Rectal smooth muscle tissue (tissue), 1 donor: ENCODE data around the gene B2M.
"Not testable (repeated sequence)": the region's sequence is repeated elsewhere in the genome, so short reads cannot be mapped to it uniquely, and the experiment has no call there.

Experiments
- H3K27ac ChIP-seq: one replicate; pipeline ENCODE4 v1.7.0; 2013; ENCODE audit warnings: low read depth, low read length, inconsistent platforms
- H3K27me3 ChIP-seq: one replicate; pipeline ENCODE4 v1.7.0; 2013; ENCODE audit warnings: low read length; ENCODE audit not compliant: control insufficient read depth, insufficient read depth
- H3K36me3 ChIP-seq: one replicate; pipeline ENCODE4 v1.7.0; 2013; ENCODE audit warnings: low read length; ENCODE audit not compliant: control insufficient read depth, insufficient read depth
- H3K4me1 ChIP-seq: one replicate; pipeline ENCODE4 v1.7.0; 2013; ENCODE audit warnings: low read length; ENCODE audit not compliant: control insufficient read depth, insufficient read depth
- H3K4me3 ChIP-seq: one replicate; pipeline ENCODE4 v1.7.0; 2013; ENCODE audit warnings: low read length
- H3K9ac ChIP-seq: one replicate; pipeline ENCODE4 v1.7.0; 2013; ENCODE audit warnings: low read length

B2M gene

DNA sequence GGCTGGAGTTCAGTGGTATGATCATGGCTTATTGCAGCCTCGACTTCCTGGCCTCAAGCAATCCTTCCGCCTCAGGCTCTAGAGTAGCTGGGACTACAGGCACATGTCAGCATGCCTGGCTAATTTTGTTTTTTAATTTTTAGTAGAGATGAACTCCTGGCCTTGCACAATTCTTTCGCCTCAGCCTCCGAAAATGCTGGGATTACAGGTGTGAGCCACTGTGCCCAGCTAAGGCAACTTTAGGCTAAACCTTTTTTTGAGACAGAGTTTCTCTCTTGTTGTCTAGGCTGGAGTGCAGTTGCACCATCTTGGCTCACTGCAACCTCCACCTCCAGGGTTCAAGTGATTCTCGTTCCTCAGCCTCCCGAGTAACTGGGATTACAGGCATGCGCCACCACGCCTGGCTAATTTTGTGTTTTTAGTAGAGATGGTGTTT, 8.7 kb downstream of the B2M start:
- H3K4me1 ChIP-seq, H3K9ac ChIP-seq, H3K27ac ChIP-seq, H3K4me3 ChIP-seq, H3K27me3 ChIP-seq: not testable (repeated sequence)
- H3K36me3 ChIP-seq = peaks cover 29% of the 10 kb centered on the region

DNA sequence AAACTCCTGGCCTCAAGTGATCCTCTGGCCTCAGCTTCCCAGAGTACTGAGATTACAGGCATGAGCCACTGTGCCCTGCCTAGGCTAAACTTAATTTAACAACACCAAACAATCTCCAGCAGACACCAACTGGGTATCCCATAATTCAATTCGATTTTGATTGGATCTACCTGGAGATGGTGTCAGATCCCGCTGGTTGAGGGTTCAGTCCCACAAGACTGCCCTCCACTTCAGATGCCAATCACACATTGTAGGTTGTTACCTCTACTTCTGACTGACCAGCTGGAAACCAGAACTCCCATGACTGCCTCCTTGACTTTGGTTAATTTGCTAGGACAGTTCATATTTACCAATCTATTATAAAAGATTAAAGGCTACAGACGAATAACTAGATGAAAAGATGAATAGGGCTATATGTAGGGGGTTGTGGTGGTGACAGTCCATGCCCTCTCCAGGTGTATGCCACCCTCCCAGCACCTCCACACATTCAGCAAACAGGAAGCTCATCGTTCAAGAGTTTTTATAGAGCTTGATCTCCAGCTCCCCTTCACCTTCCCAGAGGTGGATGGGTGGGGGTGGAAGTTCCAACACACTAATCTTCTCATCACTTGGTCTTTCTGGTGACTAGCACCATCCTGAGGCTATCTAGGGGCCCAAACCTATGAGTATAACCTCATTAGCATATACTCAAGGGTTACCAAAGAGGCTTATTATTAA, 9.3 kb downstream of the B2M start:
- peaks cover 24% of the 10 kb centered on the region for H3K36me3 ChIP-seq
- no peak overlapping the region for H3K4me3 ChIP-seq
- H3K27ac ChIP-seq = no peak overlapping the region
- no peak overlapping the region for H3K9ac ChIP-seq
- no peaks in the 10 kb centered on the region for H3K27me3 ChIP-seq
- no peaks in the 10 kb centered on the region for H3K4me1 ChIP-seq

DNA sequence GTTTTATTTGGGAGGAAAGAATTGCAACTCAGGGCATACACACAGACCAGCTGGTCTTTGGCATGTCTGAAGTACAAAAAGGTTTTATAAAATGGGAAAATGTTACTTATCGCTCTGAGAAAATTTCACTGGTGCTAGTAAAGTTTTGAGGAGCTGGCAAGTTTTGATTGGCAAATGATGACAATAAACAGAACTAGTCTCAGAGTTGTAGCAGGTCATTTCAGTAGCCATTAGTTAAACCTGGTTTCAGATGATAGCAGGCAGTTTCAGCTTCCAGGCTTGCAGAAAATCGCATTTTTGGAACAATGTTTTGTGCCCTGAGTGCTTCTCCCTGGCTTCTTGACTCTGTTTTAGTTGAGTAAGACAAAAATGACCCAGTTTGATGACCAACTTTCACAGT, 10.7 kb downstream of the B2M start:
- H3K27me3 ChIP-seq = no peaks in the 10 kb centered on the region
- H3K36me3 ChIP-seq = peaks cover 12% of the 10 kb centered on the region
- H3K4me3 ChIP-seq = no peak overlapping the region
- no peak overlapping the region for H3K9ac ChIP-seq
- H3K27ac ChIP-seq = no peak overlapping the region
- H3K4me1 ChIP-seq = peaks cover 3% of the 10 kb centered on the region

DNA sequence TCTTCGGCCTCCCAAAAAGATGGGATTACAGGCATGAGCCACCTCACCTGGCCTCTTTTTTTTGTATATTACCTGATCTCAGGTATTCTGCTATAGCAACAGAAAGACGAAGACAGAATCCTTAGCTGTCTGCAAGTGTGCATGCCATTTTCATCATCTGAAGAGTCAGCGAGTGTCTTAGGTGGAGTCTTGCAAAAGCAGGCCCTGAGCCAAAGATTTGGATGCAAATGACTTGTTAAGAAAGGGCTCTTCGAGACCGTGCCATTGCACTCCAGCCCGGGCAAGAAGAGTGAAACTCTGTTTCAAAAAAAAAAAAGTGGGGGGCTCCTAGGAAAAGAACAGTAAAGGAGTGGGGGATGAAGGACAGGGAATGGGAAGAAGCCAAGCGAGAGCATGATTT, 14.8 kb downstream of the B2M start:
- Histone ChIP-seq H3K4me1 (peaks cover 10% of the 10 kb centered on the region), H3K27ac (peak overlapping the region; percentile 50), H3K36me3 (no peaks in the 10 kb centered on the region), H3K27me3 (no peaks in the 10 kb centered on the region), H3K9ac (no peak overlapping the region), H3K4me3 (peak overlapping the region; percentile 35)

DNA sequence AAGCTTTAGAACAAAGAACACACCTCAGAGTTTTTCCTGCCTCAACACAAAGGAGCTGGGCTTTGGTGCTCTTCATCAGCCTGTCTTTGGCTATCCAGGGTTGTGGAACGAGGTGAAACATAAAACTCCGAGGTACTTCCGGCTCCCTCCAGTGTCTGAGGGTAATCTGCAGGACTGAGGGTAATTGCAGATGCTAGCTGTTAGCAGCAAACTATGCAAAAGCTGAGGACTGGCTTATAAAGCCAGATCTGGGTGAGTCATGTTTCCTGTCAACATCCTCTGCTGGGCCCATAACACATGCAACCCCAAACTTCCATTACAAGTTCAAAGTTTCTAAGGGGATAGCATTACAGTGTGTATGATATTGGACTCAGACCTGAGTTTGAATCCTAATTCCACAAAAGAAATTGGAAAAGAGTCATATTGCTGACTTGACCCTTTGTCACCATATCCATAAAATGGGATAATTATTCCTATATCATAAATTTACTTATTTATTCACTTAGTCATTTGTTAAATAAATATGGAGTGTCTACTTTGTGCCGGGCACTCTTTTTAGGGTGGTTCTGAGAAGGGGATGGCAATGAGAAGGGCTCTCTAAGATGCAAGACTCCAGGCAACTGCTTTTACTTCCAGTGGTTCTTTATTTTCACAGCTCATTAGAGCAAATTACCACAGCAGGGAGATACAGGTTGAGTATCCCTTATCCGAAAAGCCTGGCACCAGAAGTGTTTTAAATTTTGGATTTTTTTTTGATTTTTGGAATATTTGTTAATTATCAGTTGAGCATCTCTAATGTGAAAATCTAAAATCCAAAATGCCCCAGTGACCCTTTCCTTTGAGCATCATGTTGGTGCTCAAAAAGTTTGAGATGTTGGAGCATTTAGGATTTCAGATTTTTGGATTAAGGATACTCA, 15.5 kb downstream of the B2M start:
- Histone ChIP-seq H3K4me3 (peak overlapping the region; percentile 35), H3K27ac (peak overlapping the region; percentile 50), H3K27me3 (no peaks in the 10 kb centered on the region), H3K4me1 (peaks cover 10% of the 10 kb centered on the region), H3K9ac (no peak overlapping the region), H3K36me3 (no peaks in the 10 kb centered on the region)

DNA sequence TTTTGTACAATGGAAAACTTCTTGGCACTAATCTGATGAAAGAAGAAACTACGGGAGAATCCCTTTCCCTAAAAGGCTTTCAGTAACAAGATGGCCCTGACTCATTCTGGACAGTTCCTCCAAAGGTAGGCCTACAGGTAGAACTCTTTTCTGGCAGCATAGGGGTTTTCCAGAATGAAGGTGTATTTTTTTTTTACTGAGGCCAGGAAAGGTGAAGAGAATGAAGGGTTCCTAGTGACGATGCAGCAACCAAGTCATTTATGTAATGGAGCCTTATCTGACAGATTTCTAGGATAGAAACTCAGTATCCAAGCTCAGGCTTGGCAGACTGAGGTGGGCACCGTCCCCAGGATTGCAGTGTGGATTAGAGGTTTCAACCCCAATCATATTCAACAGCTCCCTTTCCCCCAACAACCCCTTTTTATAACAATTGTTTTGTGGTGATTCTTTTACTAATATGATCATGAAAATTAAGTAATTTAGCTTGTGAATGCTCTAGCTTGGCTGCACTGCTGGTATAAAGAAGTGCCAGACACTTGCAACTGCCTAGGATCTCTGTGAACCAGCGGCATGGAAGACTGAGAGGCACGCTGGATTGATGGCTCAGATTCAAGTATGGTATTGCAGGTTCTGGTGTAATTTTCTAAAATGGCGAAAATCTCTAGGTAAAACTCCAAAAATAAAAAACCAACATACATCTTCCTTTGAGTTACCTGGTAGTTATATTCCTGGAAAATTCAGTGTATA, 16.3 kb downstream of the B2M start:
- no peaks in the 10 kb centered on the region for H3K36me3 ChIP-seq
- peak overlapping the region; percentile 95 for H3K27ac ChIP-seq
- H3K27me3 ChIP-seq = no peaks in the 10 kb centered on the region
- H3K4me3 ChIP-seq = no peak overlapping the region
- H3K9ac ChIP-seq = no peak overlapping the region
- peaks cover 10% of the 10 kb centered on the region for H3K4me1 ChIP-seq

DNA sequence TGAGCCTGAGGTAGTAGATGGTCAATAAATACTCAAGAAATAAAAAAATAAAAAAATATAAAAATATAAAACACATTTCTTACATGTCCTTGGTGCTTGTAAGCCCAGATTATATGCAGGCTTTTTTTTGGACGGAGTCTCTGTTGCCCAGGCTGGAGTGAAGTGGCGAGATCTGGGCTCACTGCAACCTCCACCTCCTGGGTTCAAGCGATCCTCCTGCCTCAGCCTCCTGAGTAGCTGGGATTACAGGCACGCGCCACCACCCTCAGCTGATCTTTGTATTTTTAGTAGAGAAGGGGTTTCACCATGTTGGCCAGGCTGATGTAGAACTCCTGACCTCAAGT, 16.9 kb downstream of the B2M start:
- Histone ChIP-seq H3K4me3 (peak overlapping the region; percentile 92), H3K9ac (peak overlapping the region; percentile 35), H3K4me1 (peaks cover 10% of the 10 kb centered on the region), H3K27ac (peak overlapping the region; percentile 95)
- H3K27me3 ChIP-seq, H3K36me3 ChIP-seq: not testable (repeated sequence)

DNA sequence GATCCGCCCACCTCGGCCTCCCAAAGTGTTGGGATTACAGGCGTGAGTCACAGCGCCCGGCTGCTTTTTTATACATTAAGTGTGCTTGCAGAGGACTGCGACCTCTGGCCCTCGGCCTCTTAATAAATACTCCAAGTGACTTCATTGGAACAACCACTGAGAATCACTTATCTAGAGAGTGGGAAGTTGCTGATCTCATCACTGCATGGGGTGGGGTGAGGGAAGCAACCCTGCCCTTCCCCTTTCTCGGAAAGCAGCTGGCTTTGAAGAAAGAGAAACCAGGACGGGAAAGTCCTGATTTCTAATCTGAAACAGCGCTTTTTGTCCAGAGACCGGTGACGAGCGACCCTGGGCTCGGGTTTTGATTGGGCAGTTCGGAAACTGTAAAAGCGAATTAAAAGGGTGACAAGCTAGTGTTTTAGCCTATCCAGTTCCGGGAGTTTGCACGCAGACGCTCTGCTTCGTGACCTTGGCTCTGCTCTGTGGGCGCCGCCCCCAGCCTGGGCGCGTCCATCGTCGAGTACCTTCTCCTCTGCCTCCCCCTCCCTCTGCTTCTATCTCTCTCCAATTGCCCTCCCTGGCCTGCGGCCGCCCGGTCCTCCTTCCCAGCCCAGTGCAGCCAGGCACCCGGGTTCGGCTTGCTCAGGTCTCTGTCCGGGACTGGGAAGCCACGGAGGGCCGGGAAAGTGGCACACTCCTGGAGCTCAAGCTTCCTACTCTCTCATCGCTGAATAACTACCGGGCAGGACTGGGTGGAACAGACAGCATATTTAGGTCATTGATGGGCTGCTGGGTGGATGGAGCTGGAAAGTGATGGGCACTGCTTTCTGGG, 17.5 kb downstream of the B2M start:
- peak overlapping the region; percentile 92 for H3K4me3 ChIP-seq
- H3K27me3 ChIP-seq = no peaks in the 10 kb centered on the region
- peaks cover 10% of the 10 kb centered on the region for H3K4me1 ChIP-seq
- H3K36me3 ChIP-seq = no peaks in the 10 kb centered on the region
- peak overlapping the region; percentile 95 for H3K27ac ChIP-seq
- H3K9ac ChIP-seq = peak overlapping the region; percentile 91

DNA sequence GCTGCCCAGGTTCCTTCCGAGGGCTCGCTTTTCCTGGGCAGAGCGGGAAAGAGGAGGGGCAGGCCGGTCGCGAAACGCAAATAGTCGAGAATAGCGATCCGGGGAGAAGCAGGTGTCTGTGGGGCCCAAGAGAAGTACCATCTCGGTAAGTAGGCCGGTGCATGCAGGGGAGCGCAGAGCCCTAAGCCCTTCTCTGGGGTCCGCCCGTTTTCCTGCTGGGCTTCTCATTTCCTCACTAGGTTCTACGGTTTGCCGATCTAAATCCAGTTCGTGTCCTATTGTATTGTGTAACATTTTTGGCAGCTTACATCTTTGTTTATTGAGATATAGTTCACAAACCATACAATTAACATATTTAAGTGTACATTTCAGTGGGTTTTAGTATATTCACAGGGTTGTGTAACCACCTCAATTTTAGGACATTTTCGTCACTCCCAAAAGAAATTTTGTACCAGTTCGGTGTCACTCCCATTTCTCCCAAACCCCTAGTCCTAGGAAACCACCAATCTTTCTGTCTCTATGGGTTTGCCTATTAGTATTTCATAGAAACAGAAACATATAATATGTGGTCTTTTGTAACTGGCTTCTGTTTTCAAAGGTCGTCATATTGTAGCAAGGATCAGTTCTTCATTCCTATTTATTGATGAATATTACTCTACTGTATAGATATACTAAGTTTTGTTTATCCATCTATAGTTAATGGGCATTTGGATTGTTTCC, 18.3 kb downstream of the B2M start:
- no peaks in the 10 kb centered on the region for H3K27me3 ChIP-seq
- peak overlapping the region; percentile 95 for H3K27ac ChIP-seq
- no peaks in the 10 kb centered on the region for H3K36me3 ChIP-seq
- H3K9ac ChIP-seq = peak overlapping the region; percentile 91
- H3K4me1 ChIP-seq = peaks cover 10% of the 10 kb centered on the region
- H3K4me3 ChIP-seq = peak overlapping the region; percentile 92

DNA sequence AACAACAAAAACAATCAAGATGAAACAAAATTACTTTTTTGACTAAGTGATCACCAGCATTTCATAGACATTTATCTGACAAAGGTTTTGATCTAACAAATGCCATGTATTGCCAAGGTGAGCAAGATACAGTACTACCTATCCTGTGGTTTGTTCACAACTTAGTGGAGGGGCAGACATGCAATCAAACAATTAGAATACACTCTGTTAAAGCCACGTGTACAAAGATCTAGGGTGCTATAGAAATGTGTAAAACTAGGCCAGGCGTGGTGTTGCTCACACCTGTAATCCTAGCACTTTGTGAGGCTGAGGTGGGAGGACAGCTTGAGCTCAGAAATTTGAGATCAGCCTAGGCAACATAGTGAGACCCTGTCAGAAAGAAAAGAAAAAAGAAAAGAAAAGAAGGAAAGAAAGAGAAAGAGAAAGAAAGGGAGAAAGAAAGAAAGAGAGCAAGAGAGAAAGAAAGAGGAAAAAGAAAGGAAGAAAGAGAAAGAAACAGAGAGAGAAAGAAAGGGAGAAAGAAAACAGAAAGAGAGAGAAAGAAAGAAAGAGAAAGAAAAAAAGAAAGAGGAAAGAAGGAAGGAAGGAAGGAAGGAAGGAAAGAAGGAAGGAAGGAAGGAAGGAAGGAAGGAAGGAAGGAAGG, 23.6 kb downstream of the B2M start:
- H3K4me1 ChIP-seq = peaks cover 9% of the 10 kb centered on the region
- no peak overlapping the region for H3K9ac ChIP-seq
- no peaks in the 10 kb centered on the region for H3K36me3 ChIP-seq
- H3K4me3 ChIP-seq = no peak overlapping the region
- peak overlapping the region; percentile 13 for H3K27ac ChIP-seq
- H3K27me3 ChIP-seq = no peaks in the 10 kb centered on the region
